IPS-NIHi11 (cell line): ENCODE measurements around the gene POLA2.
A peak's percentile ranks its signal among the peaks of the same experiment; 100 is the strongest.

Source experiments
- DNase-seq: peaks from one replicate; pipeline ENCODE4 v3.0.0; 2012; ENCODE audit warnings: mixed read lengths, low spot score

The POLA2 gene

DNA sequence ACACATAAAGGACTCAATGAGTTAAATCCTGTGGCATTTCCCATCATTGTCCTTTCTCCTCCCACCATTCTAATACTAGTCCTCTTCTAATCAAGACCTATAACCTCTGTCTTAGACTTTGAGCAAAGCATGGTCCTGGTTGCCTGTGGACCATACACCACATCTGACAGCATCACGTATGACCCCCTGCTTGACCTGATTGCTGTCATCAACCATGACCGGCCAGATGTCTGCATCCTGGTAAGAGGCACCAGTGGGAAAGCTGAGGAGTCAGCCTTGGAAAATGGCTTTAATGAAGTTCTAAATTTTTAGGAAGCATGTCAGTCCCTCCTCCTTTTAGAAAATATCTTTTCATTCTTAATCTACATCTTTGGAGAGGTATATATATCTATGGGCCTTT, 25.8 kb downstream of the POLA2 start:
- DNase-seq = no peak

DNA sequence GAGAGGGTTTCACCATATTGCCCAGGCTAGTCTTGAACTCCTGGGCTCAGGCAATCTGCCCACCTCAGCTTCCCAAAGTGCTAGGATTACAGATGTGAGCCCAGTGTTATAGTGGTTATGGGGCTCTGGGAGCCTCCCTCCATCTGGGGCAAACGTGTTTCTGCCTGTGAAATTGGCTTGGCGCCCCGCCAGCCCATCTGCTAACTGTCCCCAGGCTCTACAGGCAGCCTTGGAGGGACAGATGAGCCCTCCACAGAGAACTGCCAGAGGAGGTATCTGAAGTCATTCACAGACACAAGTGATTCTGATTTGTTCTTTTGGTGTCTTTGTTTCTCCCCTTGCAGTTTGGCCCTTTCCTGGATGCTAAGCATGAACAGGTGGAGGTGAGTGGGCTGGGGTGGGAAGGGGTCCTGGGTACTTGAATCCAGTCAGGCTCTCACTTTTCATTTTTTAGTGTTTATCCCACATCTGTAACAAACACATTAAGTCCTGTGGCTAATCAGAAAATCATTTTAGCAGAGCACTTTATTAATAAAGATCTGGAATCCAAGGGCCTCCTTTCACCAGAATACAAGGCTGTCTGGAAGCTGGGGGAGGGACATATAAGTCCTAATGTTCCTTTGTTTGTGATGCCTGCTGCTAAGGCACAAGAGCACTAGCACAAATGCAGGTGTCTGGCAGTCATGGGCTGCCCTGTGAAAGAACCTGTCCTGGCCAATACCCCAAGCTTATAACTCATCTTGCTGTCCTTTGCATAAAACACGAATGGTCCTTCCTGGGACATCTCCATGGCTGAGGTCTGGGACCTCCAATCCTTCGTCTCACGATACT, 27.2 kb downstream of the POLA2 start:
- no peak for DNase-seq

DNA sequence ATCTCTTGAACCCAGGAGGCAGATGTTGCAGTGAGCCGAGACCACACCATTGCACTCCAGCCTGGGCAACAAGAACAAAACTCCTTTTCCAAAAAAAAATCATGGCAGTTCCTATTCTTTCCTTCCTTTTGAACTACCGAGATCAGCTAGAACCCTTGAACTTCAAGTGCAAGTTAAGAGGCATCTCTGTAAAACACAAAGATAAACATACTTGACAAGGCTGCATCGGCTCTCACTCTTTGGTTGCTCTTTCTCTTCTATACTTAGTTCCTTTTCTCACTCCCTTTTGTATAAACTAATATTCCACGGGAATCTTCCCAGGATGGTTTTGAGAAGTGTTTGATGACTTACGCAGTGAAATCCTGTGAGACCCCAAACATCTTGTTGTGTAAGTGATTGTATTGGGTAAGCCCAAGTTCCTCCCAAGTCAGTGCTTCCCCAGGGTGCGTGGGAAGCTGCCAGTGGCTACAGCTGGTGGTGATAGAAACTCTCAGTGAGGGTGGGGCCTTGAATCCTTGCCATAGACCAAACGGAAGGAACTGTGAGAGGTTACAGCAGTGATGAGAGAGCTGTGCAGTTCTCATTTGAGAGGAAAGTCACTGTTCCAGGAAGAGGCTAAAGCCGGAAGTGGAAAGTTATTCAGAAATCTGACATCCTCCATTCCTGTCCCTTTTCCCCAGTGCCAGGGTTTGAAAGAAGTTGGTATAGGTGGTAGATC, 28.8 kb downstream of the POLA2 start:
- no peak for DNase-seq

DNA sequence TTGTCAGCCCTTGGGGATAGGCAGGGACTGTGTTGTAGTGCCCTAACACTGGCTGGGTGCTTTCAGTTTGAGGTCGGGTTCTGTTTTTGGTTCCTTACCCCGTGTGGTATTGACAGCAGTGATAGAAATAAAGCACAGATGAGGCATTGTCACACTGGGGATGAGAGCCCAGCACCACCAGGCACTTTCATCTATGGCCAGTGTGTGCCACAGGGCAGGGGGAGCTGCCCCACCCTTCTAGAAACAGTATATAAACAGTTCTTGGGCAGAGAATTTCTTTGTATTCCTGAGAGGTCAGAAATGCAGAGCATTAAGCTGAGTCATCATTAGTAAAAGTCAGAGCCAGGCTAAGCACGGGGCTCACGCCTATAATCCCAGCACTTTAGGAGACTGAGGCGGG, 29.9 kb downstream of the POLA2 start:
- no peak for DNase-seq

DNA sequence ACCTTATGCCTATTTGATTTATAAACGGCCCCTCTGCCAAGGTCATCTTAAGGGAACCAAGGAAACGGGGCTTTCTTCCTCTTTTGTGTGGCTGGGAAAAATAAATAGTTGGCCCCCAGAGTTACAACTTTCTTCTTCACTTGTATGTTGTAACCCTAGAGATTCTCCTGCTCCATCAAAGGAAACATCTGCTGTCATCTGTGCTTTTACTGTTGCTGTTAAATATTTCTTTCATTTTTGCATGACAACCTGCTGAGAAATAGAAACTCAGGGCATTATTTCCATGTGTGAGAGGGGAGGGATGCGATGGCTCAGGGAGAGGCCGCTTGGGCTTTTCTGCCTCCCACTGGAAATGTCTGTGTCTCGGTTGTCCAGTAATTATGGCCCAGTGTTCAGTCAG, 31.1 kb downstream of the POLA2 start:
- DNase-seq = no peak

DNA sequence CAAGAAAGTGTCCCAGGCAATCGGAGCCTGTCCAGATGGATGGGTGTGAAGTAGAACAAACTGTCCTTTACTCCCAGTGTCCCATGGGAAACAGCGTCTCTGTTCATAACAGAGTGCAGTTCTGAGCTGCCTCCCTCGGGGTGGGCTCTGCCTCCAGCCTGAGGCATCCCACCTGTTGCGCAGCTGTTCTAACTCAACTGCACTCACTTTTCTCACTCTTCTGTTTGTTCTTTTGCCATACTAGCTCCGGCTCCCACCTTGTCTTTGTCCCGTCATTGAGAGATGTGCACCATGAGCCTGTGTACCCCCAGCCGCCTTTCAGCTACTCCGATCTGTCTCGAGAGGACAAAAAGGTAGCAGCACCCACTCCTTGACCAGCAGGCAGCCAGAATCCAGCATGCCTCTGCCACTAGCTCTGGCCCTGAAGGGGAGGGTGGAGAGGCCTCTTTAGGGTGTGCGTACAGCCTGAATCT, 32.2 kb downstream of the POLA2 start:
- DNase-seq = no peak

DNA sequence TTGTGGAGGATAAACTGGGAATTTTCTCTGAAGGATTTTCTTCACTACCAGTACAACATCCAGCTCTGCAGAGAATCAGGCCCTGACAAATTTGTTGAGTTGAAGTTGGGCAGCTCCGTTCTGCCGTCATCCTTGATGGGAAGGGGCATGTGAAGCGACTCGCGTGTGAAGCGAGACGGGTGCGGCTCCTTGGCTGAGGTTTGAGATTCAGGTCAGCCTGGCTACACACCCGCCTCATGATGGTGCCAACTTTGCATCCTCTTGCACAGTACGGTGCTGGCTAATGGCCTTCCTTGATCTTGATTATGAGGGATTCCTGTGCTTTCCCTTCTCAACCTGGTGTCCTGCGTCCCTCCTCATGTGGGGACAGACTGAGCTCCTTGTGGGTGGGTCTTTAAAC, 33.2 kb downstream of the POLA2 start:
- no peak for DNase-seq

DNA sequence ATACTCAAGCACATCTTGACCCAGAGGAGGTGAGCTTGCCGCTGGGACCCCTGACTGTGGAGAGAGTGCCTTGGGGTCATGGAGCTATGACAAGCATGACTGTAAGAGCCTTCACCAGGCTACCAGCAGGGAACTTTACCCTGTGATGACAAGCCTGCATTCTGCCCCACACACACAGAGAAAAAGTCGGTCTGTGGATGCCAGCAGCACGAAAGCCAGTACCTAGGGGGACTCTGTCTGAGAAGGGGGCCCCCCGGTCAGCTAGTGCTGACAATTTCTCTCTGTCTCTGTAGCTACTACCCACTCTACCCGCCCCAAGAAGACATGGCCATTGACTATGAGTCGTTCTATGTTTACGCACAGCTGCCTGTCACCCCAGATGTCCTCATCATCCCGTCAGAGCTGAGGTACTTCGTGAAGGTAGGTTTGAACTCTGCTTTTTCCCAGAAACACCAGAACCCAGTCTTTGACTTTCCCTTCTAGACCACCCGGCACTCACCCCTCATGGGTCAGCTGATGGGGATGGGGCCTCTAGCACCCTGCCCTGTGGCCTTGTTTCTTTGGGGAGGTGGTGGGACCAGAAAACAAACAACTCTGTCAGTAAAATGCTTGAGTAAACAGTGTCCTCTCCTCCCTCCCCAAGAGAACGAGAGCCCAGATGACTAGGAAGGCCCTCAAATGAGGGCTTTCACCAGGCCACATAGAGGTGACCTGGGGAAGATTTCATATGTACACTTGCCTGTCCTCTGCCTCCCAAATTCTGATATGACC, 34.0 kb downstream of the POLA2 start:
- DNase-seq = no peak

DNA sequence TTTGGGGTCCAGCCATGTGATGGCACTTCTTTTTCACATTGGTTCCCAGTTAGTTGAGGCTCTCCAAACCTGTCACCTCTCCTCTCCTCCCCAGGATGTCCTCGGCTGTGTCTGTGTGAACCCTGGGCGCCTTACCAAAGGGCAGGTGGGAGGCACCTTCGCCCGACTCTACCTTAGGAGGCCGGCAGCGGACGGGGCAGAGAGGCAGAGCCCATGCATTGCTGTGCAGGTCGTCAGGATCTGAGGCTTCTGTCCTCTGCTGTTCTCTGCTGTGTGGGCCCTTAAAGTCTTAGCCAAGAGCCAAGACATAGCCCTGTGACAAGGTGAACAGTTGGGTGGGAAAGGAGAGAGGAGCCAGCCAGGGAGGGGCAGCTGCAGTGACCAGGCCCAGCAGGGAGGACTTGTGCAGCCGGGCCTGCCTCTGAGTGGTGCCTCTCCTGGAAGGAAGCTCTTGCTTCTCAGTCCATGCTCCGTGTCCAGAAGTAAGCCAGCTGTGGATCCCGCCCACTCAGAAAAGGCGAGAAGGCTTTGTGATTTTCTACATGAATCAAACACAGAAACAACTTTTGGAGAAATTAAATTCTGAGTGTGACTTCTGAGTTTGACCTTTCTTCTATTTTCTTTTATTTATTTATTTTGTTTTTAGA, 35.4 kb downstream of the POLA2 start:
- no peak for DNase-seq

DNA sequence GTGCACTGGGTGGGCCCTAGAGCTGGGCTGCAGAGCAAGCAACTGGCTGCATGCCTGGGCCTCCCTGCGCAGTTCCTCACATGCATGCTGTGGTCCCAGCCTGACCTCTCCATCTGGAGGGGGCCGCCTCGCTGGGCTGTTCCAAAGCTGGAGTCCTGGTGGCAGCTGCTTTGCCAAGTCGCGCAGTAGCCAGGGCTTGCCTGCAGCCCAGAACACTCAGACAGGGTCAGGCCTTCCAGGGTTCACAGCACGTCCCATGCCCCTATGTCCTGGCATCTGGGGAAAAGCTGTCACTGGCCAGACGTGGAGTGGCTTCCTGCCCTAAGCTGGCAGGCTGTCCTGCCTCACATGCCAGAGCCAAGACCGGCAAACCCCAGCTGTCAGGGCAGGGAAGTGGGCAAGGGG, 36.4 kb downstream of the POLA2 start:
- no peak for DNase-seq

DNA sequence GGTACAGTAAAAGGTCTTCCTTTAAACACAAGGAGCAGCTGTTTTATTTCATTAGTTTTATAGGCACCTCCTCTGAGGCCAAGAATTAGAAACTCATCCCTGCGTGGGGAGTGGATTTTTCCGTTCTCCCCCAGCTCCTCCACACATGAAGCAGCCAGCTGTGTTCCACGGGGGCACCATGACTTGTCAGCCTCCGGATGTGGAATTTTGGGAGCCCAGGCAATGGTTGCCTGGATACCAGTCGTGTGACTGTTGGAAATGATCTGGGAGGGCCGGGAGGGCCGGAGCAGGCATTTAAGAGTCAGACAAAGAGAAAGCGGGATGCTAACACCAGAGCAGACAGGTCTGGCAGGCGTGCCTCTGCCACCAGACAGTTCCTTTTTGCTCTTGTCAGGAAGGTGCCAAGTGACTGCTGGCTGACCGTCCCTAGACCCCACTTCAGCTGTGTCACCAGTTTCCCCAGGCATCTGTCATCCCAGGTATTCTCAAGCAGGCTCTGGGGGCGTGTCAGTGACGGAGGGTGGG, 37.0 kb downstream of the POLA2 start:
- no peak for DNase-seq

DNA sequence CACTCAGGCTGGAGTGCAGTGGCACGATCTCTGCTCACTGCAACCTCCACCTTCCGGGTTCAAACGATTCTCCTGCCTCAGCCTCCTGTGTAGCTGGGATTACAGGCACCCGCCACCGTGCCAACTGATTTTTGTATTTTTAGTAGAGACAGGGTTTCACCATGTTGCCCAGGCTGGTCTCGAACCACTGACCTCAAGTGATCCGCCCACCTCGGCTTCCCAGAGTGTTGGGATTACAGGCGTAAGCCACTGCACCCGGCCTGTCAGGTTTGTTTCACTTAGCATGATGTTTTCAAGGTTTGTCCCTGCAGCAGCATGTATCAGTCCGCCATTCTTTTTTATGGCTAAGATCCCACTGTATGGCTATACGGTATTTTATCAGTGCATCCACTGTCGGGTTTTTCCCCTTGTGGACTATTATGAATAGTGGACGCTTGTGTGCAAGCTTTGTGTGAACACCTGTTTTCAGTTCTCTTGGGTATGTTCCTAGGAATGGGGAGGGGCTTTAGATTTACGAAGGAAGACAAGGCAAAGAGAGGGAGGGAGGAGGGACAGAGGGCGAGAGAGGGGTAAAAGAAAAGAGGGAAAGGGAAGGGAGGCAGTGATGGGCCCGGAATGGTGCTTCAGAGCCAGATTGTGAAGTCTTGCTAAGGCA, 39.0 kb downstream of the POLA2 start:
- DNase-seq = no peak

DNA sequence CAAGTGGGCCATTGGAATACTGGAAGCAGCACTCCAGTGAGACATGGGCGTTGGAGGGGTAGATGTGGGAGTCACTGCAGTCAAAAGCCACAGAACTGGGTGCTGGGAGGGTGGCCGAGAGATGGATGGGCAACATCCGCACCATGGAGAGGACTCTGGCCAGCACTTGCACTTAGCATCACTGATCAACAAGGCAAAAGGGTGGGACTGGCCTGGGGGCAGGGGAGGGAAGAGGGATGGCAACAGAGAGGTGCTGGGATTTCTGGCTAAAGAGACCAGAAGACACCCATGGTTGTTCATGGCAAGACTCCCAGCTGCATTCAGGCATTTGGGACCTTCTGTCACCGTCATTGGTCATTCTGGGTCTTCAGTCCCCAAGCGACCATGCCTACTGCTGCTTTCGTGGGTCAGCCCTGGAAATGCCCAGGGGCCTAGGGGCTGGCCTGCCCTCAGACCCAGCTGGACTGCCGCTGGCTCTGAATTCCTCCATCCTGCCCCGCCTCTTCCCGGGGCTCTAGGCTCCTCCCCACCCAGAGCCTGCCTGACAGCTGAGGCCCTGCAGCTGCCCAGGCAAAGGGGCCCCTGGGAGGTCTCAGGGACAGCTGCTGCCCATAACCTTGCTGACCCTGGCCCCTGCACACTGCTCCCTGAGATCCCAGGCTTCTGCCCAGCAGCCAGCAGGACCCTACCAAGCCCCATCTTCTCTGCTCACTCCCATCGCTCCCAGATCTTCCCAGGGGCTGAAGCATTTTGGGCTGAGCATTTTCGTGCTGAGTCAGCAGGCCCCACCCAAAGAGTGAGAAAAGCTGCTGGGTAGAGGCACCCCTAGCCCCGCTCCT, 39.9 kb downstream of the POLA2 start:
- DNase-seq = peak; percentile 88

DNA sequence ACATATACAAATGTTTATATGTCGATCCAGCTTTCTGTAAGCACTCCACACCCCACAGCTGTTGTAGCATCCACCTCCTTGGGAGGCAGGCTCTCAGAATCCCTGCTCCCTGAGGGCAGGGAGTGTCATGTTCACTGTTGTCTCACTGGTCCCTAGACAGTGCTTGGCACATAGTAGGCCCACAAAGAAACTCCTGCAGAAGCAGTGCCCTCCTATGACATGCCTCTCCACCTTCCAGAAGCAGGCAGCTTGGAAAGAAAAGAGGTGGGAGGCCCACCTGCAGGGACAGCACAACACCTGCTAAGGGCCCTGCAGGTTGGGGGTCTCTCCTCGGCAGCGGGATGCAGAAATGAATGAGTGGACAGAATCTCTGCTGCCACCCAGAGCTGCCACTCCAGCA, 41.8 kb downstream of the POLA2 start:
- no peak for DNase-seq

DNA sequence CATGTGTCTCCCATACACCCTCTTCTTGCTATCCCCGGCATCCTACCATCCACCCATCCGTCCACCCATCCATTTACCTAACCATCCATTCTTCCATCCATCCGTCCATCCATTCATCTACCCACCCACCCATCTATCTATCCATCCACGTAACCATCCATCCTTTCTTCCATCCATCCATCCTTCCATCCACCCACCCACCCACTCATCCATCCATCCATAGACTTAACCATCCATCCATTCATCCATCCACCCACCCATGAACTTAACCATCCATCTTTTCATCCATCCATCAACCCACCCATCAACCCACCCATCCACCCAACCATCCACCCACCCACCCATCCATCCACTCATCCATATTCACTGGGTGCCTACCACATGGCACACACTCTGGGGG, 42.3 kb downstream of the POLA2 start:
- no peak for DNase-seq

DNA sequence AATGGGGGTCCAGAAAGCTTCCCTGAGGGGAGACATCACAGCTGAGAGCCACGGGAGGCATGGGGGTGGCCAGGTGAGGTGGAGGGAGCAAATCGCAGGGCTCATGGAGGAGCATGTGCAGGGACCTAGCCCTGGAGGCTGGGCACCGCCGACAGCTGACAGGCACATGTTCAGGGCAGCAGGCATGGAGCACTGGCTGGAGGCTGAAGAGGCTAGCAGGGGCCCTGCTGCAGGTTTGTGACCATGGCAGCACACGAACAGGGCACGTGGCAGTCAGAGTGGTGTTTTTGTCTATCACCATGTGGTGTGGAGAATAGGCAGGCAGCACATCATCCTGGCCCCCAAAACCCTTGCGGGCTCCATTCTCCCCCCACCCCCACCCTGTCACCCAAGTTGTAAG, 42.9 kb downstream of the POLA2 start:
- DNase-seq = no peak

DNA sequence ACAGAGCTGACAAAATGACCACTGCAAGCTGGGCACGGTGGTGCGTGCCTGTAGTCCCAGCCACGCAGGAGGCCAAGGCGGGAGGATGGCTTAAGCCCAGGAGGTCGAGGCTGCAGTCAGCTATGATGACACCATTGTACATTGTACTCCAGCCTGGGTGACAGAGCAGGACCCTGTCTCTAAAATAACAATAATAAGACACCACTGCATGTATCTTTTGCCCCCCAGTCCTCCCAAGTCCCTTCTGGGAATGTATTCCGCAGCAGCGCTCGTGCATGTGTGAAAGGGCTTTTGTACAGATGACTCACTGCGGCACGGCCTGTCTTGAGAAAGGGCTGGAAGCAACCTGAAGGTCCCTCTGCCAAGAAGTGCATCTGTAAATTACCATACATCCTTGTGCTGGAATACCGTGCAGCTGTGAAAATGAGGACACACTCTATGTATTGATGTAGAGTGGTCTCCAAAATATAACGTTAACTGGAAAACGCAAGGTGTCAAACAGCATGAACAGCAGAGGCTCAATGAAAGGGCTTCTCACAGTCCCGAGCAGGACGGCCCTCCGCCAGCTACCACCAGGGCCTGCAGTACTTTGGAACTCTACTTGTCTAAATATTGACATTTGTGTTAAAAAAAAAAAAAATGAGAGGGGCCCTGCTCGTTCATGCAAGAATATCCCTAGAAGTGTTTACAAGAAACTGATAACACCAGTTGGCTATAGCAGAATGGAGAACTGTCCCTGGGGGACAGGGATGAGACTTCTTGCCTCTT, 43.9 kb downstream of the POLA2 start:
- no peak for DNase-seq

DNA sequence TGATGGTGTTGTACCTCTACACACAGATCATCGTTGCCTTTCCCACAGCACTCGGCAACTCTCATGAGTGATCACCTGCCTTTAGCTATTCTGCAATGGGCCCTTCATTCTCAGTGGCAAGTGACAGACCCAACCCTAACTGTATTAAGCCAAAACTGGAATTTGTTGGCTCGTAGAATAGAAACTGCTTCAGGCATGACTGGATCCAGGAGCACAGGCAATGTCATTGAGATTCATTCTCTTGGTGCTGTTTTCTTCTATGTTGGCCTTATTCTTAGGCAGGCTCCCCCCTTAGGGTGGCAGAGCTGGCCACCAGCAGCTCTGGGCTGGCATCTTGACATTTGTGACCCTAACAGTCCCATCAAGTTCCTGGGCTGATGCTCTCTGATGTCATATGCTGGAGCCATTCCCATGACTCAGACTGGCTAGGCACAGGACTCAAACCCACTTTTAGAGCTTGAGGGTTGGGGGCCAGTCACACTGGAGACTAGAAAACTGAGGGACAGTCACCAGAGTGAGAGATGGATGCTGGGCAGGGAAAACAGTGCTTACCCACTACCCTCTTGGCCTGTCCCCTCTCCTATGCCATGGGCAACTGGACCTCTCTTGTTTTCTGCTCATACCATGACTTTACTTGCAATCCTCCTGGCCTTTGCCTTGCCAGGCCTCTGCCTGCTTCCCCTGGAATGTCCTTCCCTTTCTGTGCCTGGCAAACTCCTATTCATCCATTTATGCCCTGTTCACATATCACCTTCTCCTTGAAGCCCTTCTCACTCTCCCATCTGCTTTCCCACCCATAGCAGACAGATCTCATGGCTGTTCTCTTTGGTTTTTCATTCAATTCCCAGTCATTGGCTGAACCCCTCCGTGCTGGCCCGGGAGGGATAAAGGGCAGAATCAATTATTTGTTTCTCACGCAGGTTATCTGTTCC, 45.8 kb downstream of the POLA2 start:
- DNase-seq = no peak
